H9 (cell line): ENCODE results near the gene MGMT. TPM values are rescaled to one million over a fixed set of nuclear protein-coding genes. Genes with fewer than 3 reads are reported as not detected.

Source experiments
- DNase-seq: peaks from one replicate; pipeline ENCODE4 v3.0.0-alpha.2; 2017
- H2AFZ ChIP-seq: one replicate; pipeline ENCODE4 v1.6.1; 2013; ENCODE audit warnings: mild to moderate bottlenecking, low read length, control low read depth, moderate library complexity
- H2AK5ac ChIP-seq: 2 replicates; pipeline ENCODE4 v1.6.1; 2013; ENCODE audit warnings: low read length, control low read depth, mixed read lengths; ENCODE audit not compliant: insufficient read length
- H2BK120ac ChIP-seq: one replicate; pipeline ENCODE4 v1.6.1; 2013; ENCODE audit warnings: low read depth, mild to moderate bottlenecking, low read length, control low read depth, inconsistent platforms; ENCODE audit not compliant: poor library complexity, severe bottlenecking
- H2BK12ac ChIP-seq: 2 replicates; pipeline ENCODE4 v1.6.1; 2013; ENCODE audit warnings: low read length, control low read depth, mixed read lengths, low read depth; ENCODE audit not compliant: insufficient read length
- H2BK15ac ChIP-seq: 2 replicates; pipeline ENCODE4 v1.6.1; 2013; ENCODE audit warnings: low read depth, low read length, control low read depth
- H2BK20ac ChIP-seq: one replicate; pipeline ENCODE4 v1.6.1; 2013; ENCODE audit warnings: low read depth, mild to moderate bottlenecking, low read length, control low read depth, inconsistent platforms; ENCODE audit not compliant: poor library complexity, severe bottlenecking
- H2BK5ac ChIP-seq: 2 replicates; pipeline ENCODE4 v1.6.1; 2013; ENCODE audit warnings: low read length, control low read depth, mixed read lengths; ENCODE audit not compliant: insufficient read length
- H3K14ac ChIP-seq: 2 replicates; pipeline ENCODE4 v1.6.1; 2013; ENCODE audit warnings: low read length, control low read depth; ENCODE audit not compliant: insufficient read depth
- H3K18ac ChIP-seq: 2 replicates; pipeline ENCODE4 v1.6.1; 2013; ENCODE audit warnings: low read depth, mild to moderate bottlenecking, mixed read lengths, low read length, control low read depth; ENCODE audit not compliant: insufficient read length
- H3K23ac ChIP-seq: 2 replicates; pipeline ENCODE4 v1.6.1; 2013; ENCODE audit warnings: low read length, control low read depth, mixed read lengths, low read depth; ENCODE audit not compliant: insufficient read length
- H3K23me2 ChIP-seq: 2 replicates; pipeline ENCODE4 v1.6.1; 2013; ENCODE audit warnings: low read depth, mild to moderate bottlenecking, mixed read lengths, low read length, control low read depth; ENCODE audit not compliant: insufficient read length, poor library complexity, severe bottlenecking
- H3K27ac ChIP-seq: 2 replicates; pipeline ENCODE4 v1.5.1; 2013; ENCODE audit warnings: low read length, control low read depth, mixed read lengths, low read depth; ENCODE audit not compliant: insufficient read length
- H3K27me3 ChIP-seq: 2 replicates; pipeline ENCODE4 v1.6.1; 2013; ENCODE audit warnings: low read length, control low read depth, inconsistent platforms; ENCODE audit not compliant: insufficient read depth
- H3K4ac ChIP-seq: 2 replicates; pipeline ENCODE4 v1.6.1; 2013; ENCODE audit warnings: low read depth, mild to moderate bottlenecking, control low read depth, inconsistent platforms, low read length, moderate library complexity
- H3K4me1 ChIP-seq: 2 replicates; pipeline ENCODE4 v1.6.1; 2013; ENCODE audit warnings: low read length, control low read depth, inconsistent platforms; ENCODE audit not compliant: insufficient read depth
- H3K4me2 ChIP-seq: 2 replicates; pipeline ENCODE4 v1.6.1; 2013; ENCODE audit warnings: low read length, control low read depth, mixed read lengths; ENCODE audit not compliant: insufficient read length, insufficient read depth
- H3K56ac ChIP-seq: 2 replicates; pipeline ENCODE4 v1.6.1; 2013; ENCODE audit warnings: low read depth, mild to moderate bottlenecking, mixed read lengths, low read length, control low read depth; ENCODE audit not compliant: insufficient read length
- H3K79me1 ChIP-seq: 2 replicates; pipeline ENCODE4 v1.6.1; 2013; ENCODE audit warnings: low read depth, mild to moderate bottlenecking, moderate library complexity, low read length, control low read depth, inconsistent platforms; ENCODE audit not compliant: insufficient read depth, poor library complexity, severe bottlenecking
- H3K79me2 ChIP-seq: 2 replicates; pipeline ENCODE4 v1.6.1; 2013; ENCODE audit warnings: low read length, control low read depth, inconsistent platforms; ENCODE audit not compliant: insufficient read depth
- H3K9ac ChIP-seq: 2 replicates; pipeline ENCODE4 v1.6.1; 2013; ENCODE audit warnings: low read length, control low read depth, mixed read lengths; ENCODE audit not compliant: insufficient read length; ENCODE audit errors: extremely low read depth
- H3K9me3 ChIP-seq: one replicate; pipeline ENCODE4 v1.6.1; 2013; ENCODE audit warnings: low read depth, low read length, inconsistent platforms; ENCODE audit not compliant: control insufficient read depth
- H3T11ph ChIP-seq: one replicate; pipeline ENCODE4 v1.6.1; 2013; ENCODE audit warnings: mild to moderate bottlenecking, low read length, control low read depth, inconsistent platforms
- H4K20me1 ChIP-seq: one replicate; pipeline ENCODE4 v1.6.1; 2013; ENCODE audit not compliant: control insufficient read depth, insufficient read length, insufficient read depth
- H4K5ac ChIP-seq: 2 replicates; pipeline ENCODE4 v1.6.1; 2013; ENCODE audit warnings: low read depth, mild to moderate bottlenecking, mixed read lengths, low read length, control low read depth; ENCODE audit not compliant: insufficient read length
- H4K8ac ChIP-seq: replicated peaks from 2 replicates; pipeline ENCODE4 v1.6.1; 2013; ENCODE audit warnings: low read length, control low read depth, mixed read lengths, low read depth; ENCODE audit not compliant: insufficient read length
- H4K91ac ChIP-seq: 2 replicates; pipeline ENCODE4 v1.6.1; 2013; ENCODE audit warnings: low read depth, mild to moderate bottlenecking, moderate library complexity, mixed read lengths, low read length, control low read depth; ENCODE audit not compliant: insufficient read length
- H3K27ac Mint-ChIP-seq, 3 experiments: 2 replicates in 2 of 3; 3 replicates in 1 of 3; pipeline ENCODE4 v1.8.0; 2020 to 2021; ENCODE audit warnings: mixed read lengths in 3 of 3, mild to moderate bottlenecking in 1 of 3, moderate library complexity in 1 of 3
- H3K27me3 Mint-ChIP-seq: 2 replicates; pipeline ENCODE4 v1.8.0; 2021; ENCODE audit warnings: low read depth, mild to moderate bottlenecking, moderate library complexity, mixed read lengths
- H3K36me3 Mint-ChIP-seq, 3 experiments: 2 replicates in 2 of 3; 3 replicates in 1 of 3; pipeline ENCODE4 v1.8.0; 2020 to 2021; ENCODE audit warnings: low read depth in 3 of 3, mixed read lengths in 3 of 3; ENCODE audit not compliant: insufficient read depth in 1 of 3
- H3K4me1 Mint-ChIP-seq, 2 experiments: 2 replicates each; pipeline ENCODE4 v1.8.0; 2020; ENCODE audit warnings: mixed read lengths in 2 of 2
- H3K4me3 Mint-ChIP-seq, 2 experiments: 2 replicates in 1 of 2; 3 replicates in 1 of 2; pipeline ENCODE4 v1.8.0; 2020 to 2021; ENCODE audit warnings: mild to moderate bottlenecking in 2 of 2, mixed read lengths in 2 of 2, moderate library complexity in 1 of 2
- H3K9me3 Mint-ChIP-seq, 2 experiments: 2 replicates in 1 of 2; 3 replicates in 1 of 2; pipeline ENCODE4 v1.8.0; 2020; ENCODE audit warnings: mild to moderate bottlenecking in 2 of 2, mixed read lengths in 2 of 2, moderate library complexity in 1 of 2
- WGBS: extraction: QIAGEN DNeasy Blood & Tissue Kit; methylation state at CpG from one replicate; pipeline ENCODE4 v1.1.7; 2013; ENCODE audit warnings: missing lambda C conversion rate, low lambda C conversion rate, mixed read lengths; ENCODE audit not compliant: insufficient read length; ENCODE audit errors: extremely low coverage; 5-methylcytosine and 5-hydroxymethylcytosine counted together
- total RNA-seq: library from RNA; stranded (reverse); gene quantifications from 2 replicates; pipeline ENCODE4 v1.2.1, GENCODE V29; 2021
- TF ChIP-seq, protein P1 (sequence below): fragments of 200-600 bp; sonication (generic); conservative IDR thresholded peaks from 3 replicates; pipeline ENCODE4 v1.8.0; 2021; ENCODE audit warnings: antibody characterized with exemption, mild to moderate bottlenecking

The MGMT gene
- total RNA-seq, 1 experiment from 2014 or later, result 18.4 TPM

DNA sequence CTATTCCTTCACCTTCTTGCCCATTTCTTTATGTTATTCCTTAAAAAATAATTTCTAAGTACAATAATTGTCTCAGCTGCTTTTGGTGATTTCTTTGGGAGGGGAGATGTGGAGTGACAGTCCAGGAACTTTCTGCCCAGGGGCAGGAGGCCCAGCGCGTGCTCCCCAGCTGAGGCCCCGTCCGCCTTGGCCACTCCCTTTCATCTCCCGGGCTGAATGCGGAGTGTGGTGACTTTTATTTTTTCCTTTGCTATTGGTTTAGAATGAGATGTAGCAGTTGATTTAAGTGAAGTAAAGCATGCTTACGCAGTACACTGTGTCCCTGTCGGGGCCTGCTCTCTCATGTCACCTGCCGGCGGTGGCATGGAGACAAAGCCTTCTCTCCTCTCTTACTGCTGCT, 141.6 kb downstream of the MGMT start:
- no peak overlapping the region for H2BK15ac ChIP-seq
- no peak overlapping the region for H2BK120ac ChIP-seq
- TF ChIP-seq, protein P1, sequence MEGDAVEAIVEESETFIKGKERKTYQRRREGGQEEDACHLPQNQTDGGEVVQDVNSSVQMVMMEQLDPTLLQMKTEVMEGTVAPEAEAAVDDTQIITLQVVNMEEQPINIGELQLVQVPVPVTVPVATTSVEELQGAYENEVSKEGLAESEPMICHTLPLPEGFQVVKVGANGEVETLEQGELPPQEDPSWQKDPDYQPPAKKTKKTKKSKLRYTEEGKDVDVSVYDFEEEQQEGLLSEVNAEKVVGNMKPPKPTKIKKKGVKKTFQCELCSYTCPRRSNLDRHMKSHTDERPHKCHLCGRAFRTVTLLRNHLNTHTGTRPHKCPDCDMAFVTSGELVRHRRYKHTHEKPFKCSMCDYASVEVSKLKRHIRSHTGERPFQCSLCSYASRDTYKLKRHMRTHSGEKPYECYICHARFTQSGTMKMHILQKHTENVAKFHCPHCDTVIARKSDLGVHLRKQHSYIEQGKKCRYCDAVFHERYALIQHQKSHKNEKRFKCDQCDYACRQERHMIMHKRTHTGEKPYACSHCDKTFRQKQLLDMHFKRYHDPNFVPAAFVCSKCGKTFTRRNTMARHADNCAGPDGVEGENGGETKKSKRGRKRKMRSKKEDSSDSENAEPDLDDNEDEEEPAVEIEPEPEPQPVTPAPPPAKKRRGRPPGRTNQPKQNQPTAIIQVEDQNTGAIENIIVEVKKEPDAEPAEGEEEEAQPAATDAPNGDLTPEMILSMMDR, result no peak
- no peak overlapping the region for H4K5ac ChIP-seq
- DNase-seq, result no peak
- no peak overlapping the region for H3K56ac ChIP-seq
- peaks cover 4% of the 10 kb centered on the region; the same call in 1 of the 2 replicates for H3K4me1 ChIP-seq
- no peak overlapping the region for H3K9ac ChIP-seq
- no peaks in the 10 kb centered on the region for H3K79me2 ChIP-seq
- H3K23me2 ChIP-seq, result no peaks in the 10 kb centered on the region
- H3K4ac ChIP-seq, result no peak overlapping the region
- no peaks in the 10 kb centered on the region for H3K27me3 ChIP-seq
- no peaks in the 10 kb centered on the region for H3K79me1 ChIP-seq
- H3K4me1 Mint-ChIP-seq, result peaks cover 23 to 26% of the 10 kb centered on the region in 2 experiments
- H2BK12ac ChIP-seq, result no peak overlapping the region
- H3K4me2 ChIP-seq, result no peak overlapping the region
- H2BK5ac ChIP-seq, result no peak overlapping the region
- H3T11ph ChIP-seq, result no peak overlapping the region
- H3K14ac ChIP-seq, result no peak overlapping the region; the same call in 1 of the 2 replicates
- no peaks in the 10 kb centered on the region for H3K9me3 Mint-ChIP-seq
- no peak overlapping the region for H2AK5ac ChIP-seq
- H2AFZ ChIP-seq, result no peak overlapping the region
- H2BK20ac ChIP-seq, result no peak overlapping the region
- no peak overlapping the region for H3K23ac ChIP-seq
- H3K18ac ChIP-seq, result no peak overlapping the region
- H4K91ac ChIP-seq, result no peak overlapping the region
- no peak overlapping the region for H3K27ac ChIP-seq
- H3K27me3 Mint-ChIP-seq, result no peaks in the 10 kb centered on the region
- 0 out of 7 replicates have a peak, but pooled peaks cover 0 to 2% (median 0%) of the 10 kb centered on the region in 3 experiments for H3K36me3 Mint-ChIP-seq
- no peak overlapping the region for H4K8ac ChIP-seq
- H3K9me3 ChIP-seq, result no peaks in the 10 kb centered on the region
- H3K27ac Mint-ChIP-seq, result no peak overlapping the region; a peak in 2 of 7 replicates
- no CpG with 5 or more reads among the region's 10 CpGs for WGBS
- no peaks in the 10 kb centered on the region for H4K20me1 ChIP-seq
- H3K4me3 Mint-ChIP-seq, result no peak overlapping the region
